Fibroblast of pulmonary artery (primary cell): Measurements from ENCODE around the gene POU3F2.

ENCODE experiments used
- DNase-seq: peaks from one replicate; pipeline ENCODE4 v3.0.0-alpha.2; 2010; ENCODE audit warnings: low read depth
- H3K4me3 ChIP-seq: replicated peaks from 2 replicates; pipeline ENCODE4 v1.5.1; 2011; ENCODE audit warnings: low read depth, mild to moderate bottlenecking, control low read depth, low read length, moderate library complexity
- TF ChIP-seq, protein P1 (sequence below): IDR thresholded peaks from 2 replicates; pipeline ENCODE4 v1.5.1; 2011; ENCODE audit warnings: mild to moderate bottlenecking, control low read depth, low read length, inconsistent platforms; ENCODE audit errors: missing control alignments

The POU3F2 gene

DNA sequence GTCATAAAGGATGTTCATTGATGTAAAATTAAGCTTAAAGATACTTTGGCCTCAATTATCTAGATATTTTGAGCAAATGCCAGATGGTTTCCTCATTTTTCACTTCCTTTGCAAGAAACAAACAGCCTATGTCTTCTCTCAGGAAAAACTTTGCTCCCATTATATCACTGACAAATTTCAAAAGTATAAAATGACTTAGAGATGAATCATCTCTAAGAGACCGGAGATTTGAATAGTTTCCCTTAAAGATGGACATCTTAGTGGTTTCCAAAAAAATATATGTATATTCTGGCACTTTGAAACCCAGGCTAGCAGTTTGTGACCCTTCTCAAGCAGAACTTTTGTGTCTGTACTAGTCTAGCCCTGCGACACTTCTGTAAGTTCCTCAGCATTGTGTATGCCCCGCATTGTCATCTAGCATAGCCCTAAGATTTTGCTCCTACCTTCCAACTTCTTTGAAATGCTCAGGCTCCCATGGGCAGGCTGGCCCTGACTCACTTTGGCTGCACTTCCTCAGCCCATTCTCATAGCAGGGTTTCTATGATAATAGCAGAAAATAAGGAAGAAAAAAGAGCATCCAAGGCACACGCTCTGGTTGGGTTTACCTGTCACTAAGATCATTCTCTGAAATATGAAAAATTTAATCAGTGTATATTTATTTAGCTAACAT is 25.7 kb upstream of the POU3F2 start:
- TF ChIP-seq, protein P1, sequence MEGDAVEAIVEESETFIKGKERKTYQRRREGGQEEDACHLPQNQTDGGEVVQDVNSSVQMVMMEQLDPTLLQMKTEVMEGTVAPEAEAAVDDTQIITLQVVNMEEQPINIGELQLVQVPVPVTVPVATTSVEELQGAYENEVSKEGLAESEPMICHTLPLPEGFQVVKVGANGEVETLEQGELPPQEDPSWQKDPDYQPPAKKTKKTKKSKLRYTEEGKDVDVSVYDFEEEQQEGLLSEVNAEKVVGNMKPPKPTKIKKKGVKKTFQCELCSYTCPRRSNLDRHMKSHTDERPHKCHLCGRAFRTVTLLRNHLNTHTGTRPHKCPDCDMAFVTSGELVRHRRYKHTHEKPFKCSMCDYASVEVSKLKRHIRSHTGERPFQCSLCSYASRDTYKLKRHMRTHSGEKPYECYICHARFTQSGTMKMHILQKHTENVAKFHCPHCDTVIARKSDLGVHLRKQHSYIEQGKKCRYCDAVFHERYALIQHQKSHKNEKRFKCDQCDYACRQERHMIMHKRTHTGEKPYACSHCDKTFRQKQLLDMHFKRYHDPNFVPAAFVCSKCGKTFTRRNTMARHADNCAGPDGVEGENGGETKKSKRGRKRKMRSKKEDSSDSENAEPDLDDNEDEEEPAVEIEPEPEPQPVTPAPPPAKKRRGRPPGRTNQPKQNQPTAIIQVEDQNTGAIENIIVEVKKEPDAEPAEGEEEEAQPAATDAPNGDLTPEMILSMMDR = no peak
- no peak overlapping the region for H3K4me3 ChIP-seq
- peak; percentile 66 for DNase-seq

DNA sequence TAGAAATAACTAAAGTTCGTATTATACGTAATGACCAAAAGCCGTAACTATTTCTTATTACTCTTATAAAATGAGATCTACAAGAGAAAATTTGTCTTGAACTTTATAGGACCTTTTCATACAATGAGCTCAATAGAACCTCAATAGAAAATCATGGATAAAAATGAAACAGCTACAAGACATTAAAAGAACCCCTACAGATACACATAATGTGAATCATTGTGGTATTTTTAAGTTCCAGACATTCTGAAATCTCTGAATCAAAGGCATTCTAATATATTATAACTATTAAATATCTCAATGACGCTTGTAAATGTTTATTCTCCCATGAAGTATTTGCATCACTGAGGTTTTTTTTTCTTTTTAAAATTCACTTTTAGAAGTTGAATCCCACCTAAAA is 22.2 kb upstream of the POU3F2 start:
- TF ChIP-seq, protein P1 = no peak
- DNase-seq = no peak
- no peak overlapping the region for H3K4me3 ChIP-seq

DNA sequence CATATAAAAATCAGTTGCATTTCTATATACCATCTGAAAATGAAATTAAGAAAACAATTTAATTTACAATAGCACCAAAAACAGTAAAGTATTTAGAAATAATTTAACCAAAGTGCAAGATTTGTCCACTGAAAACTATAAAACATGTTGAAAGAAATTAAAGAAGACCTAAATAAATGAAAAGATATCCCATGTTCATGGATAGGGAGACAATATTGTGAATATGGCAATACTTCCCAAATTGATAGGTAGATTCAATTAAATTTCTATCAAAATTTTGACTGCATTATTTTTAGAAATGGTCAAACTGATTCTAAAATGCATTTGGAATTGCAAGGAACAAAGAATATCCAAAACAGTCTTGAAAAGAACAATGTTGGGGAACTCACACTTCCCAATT is 17.6 kb upstream of the POU3F2 start:
- TF ChIP-seq, protein P1 = no peak
- no peak for DNase-seq
- H3K4me3 ChIP-seq = no peak overlapping the region

DNA sequence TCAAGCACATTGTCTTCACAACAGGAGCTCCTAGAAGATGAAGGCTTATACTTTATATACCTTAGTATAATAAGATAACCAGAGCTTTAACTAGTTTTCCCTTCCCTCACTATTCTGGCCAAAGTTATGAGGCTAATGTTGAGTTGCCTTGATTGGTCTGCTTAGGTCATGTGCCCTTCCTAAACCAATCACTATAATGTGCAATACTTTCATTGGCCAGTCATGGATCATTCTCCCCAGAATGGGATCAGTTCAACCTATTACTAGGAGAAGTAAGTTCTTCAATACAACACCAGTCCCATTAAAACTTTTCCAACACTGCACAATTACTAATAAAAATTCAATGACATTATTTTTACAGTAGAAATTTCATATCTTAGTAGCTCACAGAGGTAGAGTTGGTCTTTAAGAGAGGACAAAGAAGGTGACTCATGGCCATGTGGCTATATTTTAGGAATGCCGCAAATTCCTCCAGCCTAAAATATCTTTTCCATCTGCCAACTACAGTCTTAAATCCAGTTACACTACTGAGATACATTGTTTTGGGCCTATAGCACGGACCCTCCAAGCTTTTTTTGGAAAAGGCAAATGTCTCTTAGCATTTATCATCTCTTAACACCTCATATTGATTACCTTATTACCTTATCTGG is 12.5 kb upstream of the POU3F2 start:
- no peak for DNase-seq
- no peak overlapping the region for H3K4me3 ChIP-seq
- TF ChIP-seq, protein P1 = no peak

DNA sequence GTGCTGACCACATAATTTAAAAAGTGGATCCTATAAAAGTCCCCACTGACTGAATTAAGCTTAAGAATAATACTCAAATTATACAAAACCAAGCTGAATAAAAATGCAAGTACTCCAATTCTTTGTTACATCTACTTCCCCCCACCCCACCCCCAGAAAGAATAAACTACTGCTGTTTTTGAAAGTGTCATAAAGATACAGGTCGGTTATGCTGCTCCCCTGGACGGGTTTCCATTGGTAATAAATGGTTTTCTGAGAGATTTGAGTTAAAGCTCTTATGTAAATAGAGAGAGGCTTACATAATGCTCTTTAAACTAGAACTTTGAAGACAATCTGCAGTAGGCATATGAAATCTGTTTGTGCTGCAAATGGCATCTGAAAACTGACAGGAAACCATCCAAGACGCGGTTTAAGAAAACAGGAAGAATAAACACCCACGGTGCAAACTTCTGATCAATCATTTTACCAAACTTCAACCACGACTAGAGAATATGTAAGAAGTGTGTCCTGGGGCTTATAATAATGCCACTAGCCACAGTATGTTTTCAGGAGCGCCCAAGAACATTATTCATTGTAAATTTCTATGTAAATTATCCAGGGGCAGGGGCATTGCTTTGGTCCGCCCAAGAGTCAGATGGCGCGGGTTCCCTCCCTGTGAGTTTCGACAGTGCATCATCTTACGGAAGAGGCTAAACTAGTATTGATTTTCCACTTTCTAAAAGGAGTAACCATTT is 10.8 kb upstream of the POU3F2 start:
- DNase-seq = no peak
- H3K4me3 ChIP-seq = no peak overlapping the region
- TF ChIP-seq, protein P1 = no peak

DNA sequence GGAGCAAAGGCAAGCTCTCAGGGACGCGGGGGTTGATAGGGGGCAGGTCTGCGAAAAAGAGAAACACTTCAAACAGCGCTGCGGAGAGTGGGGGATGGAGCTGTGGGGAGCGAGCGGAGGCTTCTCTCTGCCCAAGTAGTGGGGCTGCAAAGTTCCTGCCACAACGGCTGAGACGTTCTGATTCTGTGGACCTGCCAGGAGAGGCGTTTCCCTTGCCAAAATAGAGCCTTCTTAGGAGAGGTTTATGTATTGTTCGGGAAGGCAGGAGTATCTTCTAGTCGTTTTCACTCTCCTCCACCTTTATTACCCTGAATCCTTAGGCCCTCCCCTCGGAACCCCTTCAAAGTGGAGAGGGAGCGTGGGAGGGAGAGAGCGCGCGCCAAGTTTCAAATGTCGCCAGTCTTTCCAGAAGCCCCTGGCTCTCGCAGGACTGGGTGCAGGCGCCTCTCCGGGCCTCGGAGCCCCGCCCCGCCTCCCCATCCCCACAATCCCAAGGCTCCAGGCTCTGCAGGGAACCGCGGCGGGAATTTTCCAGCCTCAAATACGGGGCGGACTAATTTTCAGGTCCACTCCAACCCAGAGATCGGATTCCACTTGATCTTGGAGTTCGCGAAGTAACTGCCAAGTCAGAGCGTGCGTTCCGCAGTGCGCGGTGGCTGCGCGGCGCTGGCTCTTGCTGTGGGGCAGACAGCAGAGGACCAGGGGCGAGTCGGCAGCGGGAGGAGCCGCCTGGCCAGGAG is 10.0 kb upstream of the POU3F2 start:
- TF ChIP-seq, protein P1 = no peak
- no peak for DNase-seq
- no peak overlapping the region for H3K4me3 ChIP-seq
